NCI-H2196 treated with DMSO at 0.1 percent for 48 hours (cell line): ENCODE results near the gene MSX2.
"Not testable (repeated sequence)": the region's sequence is repeated elsewhere in the genome, so short reads cannot be mapped to it uniquely, and the experiment has no call there.

ENCODE experiments used
- DNase-seq: peaks from one replicate; lab custom pipeline; 2025; ENCODE audit not compliant: unreplicated experiment; lab: John Stamatoyannopoulos, UW

MSX2 gene

DNA sequence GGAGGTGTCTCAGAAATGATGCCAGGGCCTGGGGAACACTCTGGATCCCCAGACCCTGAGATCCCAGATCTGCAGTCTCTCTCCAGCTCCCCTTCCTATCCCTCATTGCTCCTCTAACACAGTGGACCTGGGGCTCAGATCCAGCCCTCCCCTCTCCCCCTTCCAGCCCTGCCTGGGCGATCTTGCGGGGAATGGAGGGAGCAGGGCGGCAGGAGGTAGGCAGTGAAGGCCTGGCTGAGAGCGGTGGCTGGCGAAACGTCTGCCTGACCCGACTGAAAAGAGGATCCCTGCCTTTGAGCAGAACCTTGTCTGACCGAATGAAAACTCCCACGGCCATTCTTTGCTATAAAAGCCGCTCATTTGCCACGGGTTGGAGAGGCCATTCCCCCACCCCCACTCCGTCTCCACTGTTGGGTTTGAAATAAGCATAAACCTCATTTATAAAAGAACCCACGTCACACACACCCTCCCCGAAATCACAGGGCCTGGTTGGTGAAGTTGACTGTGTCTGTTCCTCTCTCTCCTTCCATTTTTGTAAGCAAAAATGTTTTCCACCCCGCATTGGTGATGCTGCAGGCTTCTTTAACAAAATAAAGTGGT, 8.8 kb downstream of the MSX2 start:
- DNase-seq = no peak

DNA sequence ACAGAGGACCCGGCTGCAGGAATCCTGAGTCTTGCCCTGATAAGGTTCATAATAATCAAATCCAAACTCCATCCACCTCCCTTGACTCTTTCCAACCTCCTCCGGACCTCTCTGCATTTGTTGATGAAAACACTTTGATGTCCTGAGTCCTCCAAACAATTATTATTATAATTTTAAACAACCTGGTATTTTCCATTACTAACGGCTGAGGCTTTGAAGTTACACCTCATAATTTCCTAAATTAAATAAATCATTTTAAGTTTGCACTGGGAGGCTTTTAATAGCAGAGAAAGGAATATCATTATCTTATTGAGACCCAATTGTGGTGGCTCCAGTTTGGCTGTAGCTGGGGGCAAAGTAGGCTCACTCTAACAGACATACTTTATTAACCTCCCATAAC, 9.5 kb downstream of the MSX2 start:
- no peak for DNase-seq

DNA sequence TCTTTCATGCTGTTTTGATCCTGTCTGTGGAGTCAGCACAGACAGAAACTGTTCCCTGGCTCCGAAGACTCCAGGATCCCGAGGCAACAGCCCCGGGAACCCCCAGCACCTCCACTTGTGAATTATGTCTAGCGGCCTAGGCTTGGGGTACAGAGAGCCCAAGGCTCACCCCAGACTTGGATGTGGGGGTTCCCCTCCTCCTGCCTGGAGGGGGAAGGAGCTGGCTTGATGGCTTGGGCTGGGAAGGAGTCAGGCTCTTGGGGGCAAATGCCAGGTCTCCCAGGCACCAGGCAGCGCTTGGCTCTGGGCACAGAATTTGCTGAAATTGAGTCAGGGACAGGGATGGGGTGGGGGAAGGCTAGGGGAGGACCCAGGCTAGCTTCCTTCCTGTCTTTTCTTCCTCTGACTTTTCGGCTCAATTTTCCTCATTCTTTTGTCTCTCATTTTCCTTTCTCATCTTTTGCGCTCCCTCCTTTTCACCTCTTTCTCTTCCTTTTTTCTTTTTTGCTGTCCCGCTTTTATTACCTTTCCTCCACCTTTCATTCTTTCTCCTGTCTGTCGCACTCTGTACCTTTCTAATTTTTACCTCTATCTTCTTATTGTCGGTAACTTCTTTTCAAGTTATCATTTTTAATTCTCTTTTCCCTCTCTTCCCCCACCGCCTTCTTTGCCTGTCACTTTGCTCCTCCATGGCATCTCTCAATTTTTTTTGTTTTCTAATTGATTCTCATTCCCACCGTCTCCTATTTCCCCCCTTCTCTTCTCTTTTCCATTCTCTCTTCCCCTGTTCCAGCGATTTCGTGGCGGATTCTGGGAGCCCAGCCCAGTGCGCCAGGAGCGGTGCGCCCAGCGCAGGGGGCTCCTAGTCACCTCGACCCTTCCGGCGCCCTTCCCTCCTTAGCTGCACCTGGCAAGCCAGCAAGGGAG, 10.5 kb downstream of the MSX2 start:
- DNase-seq = no peak

DNA sequence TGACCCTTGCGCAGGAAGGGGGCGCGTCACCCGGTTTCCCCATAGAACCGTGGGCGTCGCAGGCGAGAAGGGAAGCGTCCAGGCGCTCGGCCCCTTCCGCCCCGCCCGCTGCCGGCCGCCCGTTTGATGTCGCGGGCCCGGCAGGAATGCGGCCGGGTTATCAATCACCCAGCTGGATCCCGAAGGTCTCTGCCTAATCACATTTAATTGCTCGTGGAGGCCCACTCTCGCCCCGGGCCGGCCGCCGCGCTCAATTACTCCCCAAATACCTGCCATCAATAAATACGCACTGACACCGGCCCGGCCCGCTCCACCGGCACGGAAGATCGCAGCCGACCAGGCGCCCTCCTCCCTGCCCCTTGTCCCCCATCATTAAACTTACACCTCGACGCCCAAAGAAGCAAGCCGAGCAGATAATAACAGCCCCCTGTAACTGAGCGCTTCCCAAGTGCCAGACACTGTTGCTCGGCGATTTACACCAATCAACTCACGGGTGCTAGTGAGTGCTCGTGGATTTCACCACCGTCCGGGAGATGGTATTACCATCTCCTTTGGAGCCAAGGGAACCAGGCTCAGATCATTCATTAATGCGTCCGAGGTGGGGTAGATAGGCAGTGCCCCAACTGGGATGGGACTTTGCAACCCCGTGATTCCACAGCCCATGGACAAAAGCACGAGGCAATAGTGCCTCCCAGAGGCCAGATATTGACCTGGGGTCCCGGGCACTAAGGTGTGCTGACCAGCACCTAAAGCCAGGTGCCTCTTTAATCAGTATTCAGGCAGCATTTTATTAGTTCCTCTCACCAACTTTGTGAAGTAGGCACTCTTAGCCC, 11.3 kb downstream of the MSX2 start:
- DNase-seq = no peak

DNA sequence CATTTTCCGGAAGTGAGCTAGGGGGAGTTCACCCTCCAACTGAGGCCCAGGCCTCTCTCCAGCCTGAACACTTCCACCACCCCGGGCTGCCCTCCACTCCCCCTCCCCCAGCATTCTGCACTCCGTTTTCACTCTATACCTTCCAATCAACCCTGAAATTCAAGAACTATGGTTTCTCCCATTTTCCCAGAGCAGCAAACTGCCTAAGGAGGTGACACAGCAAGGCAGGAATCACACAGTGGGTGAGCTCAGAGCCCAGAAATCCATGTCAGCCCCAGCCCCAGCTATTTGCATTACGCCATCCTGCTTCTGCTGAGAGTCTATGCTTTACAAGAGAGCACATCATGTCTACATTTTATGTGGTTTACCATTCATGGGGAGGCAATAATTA, 11.9 kb downstream of the MSX2 start:
- no peak for DNase-seq

DNA sequence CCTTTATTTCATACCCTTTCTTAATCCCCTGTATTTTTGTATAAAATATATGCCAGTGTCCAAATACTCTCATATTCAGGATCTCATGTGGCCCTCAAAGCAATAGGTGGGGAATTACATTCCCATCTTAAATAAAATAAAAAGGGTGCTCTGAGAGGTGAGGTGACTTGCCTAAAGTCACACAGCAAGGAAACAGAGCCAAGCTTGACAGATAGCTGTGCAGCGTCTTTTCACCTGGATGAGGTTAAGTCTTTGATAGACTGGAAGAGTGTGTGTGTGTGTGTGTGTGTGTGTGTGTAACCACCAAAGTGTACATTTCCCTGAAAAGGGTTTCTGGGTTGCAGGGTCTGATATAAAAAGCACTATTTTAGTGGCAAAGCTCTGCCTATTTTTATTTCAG, 12.4 kb downstream of the MSX2 start:
- no peak for DNase-seq

DNA sequence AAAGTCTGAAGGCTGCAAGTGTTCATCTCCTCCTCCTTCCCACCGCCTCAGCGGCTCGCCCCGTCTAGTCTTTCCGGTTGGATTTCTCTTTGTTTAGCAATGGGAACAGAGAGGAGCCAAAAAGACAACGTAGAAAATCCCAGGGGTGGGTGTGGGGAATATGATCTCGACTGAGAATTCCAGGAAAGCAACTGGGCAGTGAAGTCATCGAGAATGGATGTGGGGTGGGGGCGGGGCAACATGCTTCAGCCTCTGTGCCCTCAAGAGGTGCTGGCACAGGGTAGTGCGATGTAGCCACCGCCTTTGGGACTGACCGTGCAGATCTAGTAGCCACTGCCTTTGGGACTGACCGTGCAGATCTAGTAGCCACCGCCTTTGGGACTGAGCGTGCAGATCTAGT, 12.9 kb downstream of the MSX2 start:
- no peak for DNase-seq

DNA sequence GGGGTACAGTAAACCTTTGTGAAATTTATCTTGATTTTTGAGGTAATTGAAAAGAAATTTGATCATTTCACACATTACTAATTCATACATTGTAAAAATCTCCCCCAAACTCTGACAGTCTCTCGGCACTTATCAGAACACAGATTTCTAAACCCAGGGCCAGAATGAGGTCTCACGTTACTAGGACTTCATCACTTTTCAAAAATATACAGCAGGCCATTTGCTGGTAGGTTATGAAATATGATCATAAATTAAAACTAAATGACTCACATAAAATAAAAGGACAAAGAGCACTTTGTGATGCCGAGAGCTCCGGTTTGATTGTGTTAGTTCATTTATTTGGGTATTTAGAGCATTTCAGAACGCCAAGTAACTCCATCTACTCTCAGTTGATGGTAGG, 17.0 kb downstream of the MSX2 start:
- no peak for DNase-seq

DNA sequence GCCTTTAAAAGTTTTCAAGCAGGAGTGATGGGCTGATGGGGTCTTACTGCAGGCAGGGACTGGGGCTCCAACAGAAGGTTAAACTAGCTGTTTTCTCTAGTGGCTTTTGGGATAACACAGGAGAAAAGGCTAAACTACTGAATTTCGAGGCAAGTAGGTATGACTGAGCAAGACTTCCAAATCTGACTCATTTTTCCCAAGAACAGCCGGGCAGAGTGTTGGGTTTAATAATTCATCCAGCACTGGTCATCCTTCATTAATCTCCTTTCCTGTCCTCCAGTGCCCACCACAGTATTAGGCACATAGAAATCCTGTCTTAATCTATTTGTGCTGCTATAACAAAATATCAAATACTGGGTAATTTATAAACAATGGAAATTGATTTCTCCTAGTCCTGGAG, 20.5 kb downstream of the MSX2 start:
- no peak for DNase-seq

DNA sequence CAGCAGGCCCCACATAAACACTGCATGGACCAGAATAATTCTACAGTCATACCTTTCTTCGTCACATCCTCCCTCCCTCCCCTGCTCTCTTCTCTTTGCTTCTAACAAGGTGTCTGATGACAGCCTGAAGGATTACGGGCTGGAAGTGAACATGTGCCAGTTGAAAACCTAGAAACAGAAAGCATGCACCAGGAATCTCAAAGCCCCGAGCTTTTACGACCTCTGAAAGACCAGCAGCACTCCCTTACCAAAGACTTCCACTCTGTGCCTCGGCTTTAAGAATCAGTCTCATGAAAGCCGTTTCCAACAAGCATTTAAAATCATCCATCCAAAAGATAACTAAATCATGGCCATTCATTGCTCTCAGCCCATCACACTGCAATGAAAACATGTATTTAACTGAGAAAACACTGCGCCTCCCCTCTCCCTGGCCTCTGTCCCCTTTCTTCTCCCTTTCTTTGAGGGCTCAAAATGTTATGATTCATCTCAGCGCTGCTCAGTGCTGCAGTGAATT, 21.3 kb downstream of the MSX2 start:
- DNase-seq = no peak

DNA sequence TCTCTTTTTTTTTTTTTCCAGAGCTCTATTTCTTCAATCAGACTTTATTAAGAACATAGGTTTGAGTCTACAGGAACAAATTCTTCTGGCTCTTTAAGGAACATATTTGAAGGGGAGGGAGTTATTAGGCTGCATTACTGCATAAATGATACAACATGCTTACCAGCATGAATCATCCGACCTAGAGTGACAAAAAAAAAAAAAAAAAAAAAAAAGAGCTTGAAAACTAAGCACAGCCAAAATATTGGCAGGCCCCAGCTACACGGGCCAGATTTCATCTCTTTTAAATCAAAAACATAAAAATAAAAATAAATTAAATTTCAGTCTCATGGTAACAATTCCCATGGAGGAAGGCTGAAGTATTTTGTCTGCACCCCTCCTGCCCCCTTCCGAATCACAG, 26.3 kb downstream of the MSX2 start:
- DNase-seq = no peak

DNA sequence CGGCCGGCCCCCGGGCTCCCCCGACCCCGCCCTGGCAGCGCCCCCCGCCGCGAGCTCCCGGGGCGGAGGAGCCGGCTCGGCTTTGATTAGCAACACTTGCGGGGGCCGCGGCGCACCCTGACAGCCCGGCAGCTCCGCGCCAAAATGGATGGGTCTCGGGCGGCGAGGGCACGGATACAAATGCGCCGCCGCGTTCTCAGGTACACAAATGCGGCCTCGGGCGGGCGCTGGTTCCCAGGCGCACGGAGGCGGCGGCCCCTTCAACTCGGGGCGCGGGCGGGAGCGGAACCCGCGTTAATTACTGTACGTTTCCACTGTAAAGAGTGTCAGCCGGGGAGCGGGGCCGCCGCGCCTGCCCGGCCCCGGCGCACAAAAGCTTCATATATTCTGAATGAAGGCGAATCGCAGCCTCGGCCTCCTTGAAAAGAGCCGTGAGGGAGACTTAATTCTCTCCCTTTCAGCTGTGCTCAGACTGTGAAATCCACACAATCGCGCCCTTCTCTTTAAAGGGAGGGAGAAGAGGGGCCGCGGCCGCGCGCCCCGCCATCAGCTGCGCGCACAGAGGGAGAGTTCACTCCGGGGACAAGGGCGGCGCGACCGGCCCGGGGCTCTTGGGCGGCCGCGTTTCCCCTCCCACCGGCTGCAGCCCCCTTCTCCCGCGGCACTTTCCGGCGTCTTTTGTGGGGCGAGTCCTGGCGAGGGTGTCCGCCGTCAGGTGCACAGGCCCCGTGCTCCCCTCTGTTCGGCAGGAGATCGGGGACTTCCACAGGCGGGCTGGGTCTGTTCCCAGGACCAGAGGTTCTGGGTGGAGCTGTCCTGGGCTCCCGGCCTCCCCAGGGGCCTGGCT, 27.0 kb downstream of the MSX2 start:
- DNase-seq = no peak

DNA sequence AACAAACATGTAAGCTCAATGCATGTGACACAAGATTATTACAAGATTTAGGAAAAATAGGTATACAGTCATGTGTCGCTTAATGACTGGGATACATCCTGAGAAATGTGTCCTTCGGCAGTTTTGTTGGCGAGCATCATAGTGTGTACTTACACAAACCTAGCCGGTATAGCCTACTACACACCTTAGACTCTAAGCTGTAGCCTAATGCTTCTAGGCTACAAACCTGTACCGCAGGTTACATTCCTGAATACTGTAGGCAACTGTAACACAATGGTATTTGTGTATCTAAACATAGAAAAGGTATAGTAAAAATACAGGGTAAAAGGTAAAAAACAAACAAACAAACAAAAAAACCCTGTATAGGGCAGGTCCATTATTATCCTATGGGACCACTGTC, 27.7 kb downstream of the MSX2 start:
- DNase-seq = no peak

DNA sequence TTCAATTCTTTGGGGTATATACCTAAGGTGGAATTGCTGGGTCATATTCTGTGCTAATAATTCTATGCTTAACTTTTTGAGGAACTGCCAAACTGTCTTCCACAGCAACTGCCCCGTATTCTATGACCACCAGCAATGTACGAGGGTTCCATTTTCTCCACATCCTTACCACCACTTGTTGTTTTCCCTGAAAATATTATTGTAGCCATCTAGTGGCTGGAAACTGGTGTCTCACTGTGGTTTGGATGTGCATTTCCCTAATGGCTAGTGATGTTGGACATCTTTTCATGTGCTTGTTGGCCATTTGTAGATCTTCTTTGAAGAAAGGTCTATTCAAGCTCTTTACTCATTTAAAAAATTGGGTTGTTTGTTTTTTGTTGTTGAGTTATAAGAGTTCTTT, 30.7 kb downstream of the MSX2 start:
- no peak for DNase-seq

DNA sequence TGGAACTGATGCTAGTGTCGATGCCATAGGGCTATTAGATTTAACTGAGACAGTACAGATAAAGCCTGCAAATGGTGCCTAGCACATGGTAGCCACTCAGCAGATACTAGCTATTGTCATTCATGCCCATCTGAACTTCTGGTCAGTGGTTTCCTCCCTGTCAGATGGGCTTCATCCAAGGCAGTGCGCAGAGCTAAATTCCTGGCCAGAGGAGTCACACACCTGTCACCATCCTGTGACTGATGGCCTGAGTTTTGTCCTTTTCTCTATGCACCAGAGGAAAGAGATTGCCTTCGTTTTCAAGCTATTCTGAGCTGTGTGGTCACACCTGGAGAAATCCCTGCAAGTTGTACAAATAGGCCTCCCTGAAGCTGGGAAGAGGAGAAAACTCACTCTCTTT, 34.7 kb downstream of the MSX2 start:
- DNase-seq = no peak

DNA sequence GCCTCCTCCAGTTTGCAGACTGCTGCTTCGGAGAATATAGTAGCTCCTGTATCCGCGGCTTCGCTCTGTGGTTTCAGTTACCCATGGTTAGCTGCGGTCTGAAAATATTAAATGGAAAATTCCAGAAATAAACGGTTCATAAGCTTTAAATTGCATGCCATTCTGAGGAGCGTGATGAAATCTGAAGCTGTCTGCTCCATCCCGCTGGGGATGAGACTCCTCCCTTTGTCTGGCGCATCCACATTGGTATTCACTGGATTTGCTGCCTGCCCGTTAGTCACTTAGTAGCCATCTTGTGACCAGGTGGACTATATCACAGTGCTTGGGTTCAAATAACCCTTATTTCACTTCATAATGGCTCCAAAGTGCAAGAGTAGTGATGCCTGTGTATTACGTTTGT, 36.3 kb downstream of the MSX2 start:
- no peak for DNase-seq

DNA sequence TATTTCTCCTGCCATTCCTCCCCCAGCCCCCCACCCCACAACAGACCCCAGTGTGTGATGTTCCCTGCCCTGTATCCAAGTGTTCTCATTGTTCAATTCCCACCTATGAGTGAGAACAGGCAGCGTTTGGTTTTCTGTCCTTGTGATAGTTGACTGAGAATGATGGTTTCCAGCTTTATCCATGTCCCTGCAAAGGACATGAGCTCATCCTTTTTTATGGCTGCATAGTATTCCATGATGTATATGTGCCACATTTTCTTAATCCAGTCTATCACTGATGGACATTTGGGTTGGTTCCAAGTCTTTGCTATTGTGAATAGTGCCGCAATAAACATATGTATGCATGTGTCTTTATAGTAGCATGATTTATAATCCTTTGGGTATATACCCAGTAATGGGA, 37.0 kb downstream of the MSX2 start:
- not testable (repeated sequence) for DNase-seq

DNA sequence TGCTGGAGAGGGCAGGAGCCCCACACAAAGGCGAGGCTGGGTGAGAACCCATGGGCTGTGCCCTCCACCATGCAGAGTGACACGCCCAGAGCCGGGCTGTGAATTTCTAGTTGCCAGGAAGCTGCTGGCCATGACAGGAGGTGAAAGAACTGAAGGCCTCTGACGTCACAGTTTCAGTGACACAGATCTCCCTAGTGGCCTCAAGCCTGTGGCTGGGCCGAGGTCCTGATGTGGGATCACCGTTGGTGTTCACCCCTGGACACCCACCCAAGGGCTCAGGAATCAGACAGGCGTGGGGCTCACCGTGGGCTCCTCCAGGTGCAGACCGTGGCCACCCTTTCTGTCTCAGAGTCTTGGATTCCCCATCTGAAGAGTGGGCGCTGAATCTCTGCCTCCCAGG, 39.9 kb downstream of the MSX2 start:
- DNase-seq = no peak

DNA sequence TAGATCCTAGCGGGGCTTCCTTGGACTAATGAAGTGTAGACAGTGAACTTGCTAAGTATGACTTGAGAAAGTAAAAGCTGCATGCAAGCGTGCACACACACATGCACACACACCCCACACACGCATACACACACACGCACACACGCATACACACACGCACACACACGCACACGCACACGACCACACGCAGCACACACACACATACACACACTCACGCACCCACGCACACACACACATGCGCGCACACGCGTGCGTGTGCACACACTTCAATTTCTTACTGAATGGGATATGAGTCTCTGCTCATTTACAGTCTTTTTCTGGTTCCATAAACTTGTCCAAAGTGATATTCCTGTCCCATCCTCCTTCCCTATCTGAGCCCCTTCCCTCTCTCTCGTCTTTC, 41.2 kb downstream of the MSX2 start:
- no peak for DNase-seq

DNA sequence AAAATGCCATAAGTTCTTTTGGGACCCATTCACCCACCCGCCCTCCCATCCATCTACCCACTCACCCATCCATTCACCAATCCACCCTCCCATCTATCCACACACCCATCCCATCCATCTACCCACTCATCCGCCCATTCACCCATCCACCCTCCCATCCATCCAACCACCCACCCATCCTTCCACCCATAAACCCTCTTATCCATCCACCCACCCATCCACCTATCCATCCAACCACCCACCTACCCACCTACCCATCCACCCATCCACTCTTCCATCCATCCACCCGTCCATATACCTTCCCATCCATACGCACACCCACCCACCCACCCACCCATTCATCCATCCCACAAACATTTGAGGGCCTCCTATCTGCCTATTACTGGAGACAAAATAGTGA, 43.3 kb downstream of the MSX2 start:
- no peak for DNase-seq

DNA sequence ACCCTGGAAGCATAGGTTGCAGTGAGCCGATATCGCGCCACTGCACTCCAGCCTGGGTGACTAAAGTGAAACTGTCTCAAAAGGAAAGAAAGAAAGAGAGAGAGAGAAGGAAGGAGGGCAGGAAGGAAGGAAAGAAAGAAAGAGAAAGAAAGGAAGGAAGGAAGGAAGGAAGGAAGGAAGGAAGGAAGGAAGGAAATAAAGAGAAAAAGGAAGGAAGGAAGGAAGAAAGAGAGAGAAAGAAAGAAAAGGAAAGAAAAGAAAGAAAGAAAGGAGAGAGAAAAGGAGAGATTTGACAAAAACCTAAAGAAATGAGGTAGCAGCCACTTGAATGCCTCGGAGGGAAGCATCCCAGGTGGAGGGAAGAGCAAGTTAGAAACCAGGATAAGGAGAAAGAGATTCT, 44.6 kb downstream of the MSX2 start:
- DNase-seq = no peak
